M059J (cell line): ENCODE results near the gene SMIM36. TPM values are rescaled to one million over a fixed set of nuclear protein-coding genes. Genes with fewer than 3 reads are reported as not detected.
"Not testable (repeated sequence)": the region's sequence is repeated elsewhere in the genome, so short reads cannot be mapped to it uniquely, and the experiment has no call there.

Experiments
- DNase-seq: peaks from one replicate; pipeline ENCODE4 v3.0.0-alpha.2; 2012; ENCODE audit warnings: low read depth
- total RNA-seq: library from RNA; depleted of rRNA; stranded (reverse); fragments of >200 nt; shearing (Covaris generic); gene quantifications from 2 replicates; pipeline ENCODE4 v1.2.3, GENCODE V29; 2014

Gene SMIM36
- total RNA-seq, 1 experiment from 2014 or later = not detected

DNA sequence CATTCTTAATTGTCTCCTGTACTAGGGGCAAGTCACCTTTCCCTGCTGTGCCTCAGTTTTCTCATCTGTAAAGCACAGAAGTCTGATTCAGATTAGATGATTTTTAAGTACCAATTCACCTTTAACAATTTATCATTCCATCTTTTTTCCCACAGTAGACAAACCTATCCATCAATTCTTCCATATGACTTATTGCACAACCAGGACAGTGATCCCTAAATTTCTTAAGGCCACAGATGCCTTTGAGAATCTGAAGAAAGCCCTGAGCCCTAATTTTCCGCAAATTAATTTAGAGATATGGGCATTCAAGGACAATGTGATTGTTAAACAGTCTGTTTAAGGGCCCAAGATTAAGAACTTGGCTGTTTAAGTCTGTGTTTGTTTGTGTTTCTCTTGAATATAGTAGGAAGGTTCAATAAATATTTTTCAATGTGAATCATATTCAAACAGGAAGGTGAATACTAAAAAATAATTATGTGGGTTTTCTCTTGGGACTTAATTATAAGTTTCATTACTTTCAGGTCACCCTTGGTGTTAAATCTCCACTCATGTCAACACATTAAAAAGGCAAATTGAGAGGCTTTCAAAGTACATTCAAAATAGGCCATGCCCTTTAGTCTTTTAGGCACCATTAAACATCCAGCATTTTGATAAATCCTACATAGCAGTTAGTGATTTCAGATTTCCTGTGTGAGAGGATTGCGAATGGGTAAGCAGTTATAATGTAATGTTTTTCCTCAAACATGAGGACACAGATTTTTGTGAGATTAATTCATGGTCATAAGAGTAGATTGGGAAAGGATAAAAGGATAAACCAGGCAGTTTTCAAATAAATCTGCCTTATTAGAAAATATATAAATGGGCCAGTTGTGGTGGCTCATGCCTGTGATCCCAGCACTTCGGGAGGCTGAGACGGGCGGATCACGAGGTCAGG, 54.7 kb downstream of the SMIM36 start:
- DNase-seq = no peak

DNA sequence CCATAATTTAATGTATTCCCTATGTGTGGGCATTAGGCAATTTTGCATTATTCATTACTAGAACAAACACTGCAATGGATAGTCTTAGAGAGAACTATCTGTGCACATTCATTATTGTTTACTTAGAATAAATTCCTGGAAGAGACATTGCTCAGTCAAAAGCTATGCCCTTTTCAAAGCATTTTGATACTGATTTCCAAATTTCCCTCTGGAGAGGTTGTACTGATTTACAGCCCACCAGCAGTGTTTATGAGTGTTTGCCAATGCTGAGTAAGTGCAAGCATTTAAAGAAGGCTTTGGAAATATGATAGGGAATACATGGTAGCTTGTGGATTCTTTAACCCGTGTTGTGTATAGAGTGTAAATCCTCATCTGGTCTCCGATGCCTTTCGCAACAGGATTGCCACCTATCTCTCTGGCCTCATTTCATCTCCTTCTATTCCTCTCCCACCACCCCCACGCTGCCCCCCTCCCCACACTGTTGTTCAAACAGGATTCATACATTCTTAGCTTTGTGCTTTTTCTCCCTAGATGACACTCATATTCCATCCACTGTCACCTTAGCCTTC, 56.3 kb downstream of the SMIM36 start:
- peak; percentile 83 for DNase-seq

DNA sequence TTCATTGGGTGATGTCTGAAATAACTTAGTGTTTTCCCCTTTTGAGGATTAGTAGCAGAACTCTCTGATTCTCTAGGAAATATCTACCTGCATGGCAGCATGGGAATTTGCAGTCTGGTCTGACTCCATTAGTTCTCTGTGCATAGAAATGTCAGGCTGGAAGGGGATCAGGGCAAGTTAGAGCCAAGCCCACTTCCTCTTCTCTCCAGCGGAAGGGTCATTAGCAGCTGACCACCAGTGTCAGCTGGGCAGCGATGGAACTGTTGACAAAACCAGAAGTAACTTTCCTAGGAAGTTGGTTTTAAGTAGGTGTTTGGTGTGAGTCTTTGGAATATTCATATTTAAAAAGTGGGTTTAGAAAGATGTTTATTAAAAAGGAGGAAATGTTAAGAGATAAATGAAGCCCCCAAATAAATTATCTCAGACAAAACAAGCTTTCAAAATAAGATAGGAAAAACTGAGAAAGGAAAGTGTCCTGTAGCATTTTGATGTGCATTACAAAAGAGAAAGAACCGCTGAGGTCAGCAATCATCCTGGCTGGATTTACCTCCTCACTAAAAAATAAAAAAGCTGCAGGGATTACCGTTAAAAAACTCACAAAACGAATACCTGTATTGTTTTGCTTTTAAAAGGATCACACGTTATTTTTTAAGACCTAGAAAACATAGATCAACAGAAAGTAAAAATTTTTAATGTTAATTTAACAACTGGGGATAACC, 57.3 kb downstream of the SMIM36 start:
- DNase-seq = no peak

DNA sequence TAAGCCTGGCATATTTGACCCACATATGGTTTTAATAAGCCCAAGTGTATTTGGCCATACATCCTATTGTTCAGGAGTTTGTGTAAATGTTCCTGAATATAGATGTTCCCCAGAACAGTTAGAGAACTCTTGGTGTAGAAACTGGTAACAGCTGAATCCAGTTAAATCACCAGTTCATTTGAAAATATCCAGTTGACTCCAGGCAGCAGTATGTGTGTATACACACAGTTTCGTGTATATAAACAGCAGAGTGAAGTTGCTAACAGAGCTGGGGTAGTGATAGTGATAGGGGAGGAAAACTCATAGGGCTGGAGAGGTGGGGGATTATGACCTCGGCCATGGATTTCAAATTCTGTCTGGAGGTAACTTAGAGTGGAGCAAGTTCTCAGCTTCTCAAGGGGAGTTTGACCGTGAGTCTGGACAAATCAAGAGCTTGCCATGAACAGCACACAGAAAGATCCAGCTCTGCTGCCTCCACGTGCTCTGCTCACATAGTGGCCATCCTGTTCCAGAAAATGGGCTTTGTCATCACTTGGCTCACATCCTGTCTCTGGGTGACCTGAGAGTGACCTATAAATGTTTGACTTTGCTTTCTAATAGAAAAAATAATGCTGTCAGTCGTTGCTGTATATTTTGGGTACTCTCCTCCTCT, 59.0 kb downstream of the SMIM36 start:
- peak; percentile 86 for DNase-seq

DNA sequence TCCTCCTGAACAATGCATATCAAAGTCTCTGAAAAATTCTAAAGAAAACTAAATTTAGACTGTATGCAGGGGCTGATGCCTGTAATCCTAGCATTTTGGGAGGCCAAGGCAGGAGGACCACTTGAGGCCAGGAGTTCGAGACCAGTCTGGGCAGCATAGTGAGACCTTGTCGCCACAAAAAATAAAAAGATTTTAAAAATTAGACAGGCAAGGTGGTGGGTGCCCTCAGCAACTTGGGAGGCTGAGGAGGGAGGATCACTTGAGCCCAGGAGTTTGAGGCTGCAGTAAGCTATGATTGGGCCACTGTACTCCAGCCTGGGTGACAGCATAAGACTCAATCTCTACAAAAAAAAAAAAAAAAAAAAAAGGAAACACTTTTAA, 59.5 kb downstream of the SMIM36 start:
- no peak for DNase-seq

DNA sequence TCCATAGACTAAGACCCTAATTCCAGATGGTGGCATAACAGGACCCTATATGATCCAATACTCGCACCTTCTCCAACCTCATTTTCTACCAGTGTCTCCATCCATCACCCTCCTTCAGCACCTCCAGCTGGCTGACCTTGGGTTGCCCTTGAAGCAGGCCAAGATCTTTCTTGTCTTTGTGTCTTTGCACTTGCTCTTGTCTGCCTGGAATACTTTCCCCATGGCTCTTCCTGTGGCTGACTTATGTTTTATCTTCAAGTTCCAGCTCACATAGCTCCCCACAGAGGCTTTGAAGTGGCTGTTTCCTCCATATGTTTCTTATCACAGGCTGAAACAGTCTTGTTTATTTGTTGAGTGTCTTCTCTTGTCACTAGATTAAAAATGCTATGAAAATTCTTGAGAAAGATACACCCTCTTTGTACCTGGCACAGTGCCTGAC, 60.0 kb downstream of the SMIM36 start:
- DNase-seq = peak; percentile 43

DNA sequence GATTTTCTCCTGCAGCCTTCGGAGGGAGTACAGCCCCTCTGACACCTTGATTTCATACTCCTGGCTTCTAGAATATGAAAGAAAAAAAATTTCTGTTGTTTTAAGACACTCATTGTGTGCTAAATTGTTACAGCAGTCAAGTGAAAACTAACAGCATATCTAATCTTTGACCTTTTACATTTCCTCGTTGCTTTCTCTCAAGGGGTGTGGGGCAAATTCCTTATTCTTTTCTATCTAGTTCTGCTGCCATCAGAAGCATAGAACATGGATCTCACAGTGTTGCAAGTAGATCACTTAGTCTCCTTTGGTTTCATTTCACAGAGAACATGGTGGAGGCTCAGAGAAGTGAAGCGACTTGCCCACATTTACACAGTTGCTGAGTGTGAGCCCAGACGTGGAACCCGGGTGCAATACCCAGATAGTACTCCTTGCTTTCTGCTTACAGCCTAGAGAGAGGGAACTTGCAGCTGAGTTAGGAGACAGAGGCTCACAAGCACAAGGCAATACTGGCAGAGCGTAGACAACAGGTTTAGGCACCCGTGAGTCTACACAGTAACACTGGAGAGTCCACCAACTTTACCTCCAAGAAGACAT, 60.9 kb downstream of the SMIM36 start:
- DNase-seq = no peak

DNA sequence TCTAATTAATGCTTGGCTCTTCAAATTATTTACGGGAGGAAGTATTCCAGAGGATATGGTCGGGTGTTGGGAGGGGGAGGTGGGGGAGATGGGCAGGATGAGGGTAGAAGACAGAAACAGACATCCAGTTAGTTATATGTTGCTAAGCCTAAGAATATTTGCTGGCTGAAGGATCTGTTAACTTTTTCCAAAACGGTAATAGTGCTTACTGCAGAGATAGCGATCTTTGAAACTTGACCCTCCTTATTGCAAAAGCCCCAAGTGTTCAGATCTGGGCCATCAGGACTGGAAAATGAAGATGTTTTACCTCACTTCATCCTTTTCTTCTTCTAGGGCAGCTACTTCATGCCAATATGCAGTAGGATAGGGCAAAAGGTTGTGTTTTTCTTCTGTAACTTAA, 62.6 kb downstream of the SMIM36 start:
- DNase-seq = peak; percentile 80

DNA sequence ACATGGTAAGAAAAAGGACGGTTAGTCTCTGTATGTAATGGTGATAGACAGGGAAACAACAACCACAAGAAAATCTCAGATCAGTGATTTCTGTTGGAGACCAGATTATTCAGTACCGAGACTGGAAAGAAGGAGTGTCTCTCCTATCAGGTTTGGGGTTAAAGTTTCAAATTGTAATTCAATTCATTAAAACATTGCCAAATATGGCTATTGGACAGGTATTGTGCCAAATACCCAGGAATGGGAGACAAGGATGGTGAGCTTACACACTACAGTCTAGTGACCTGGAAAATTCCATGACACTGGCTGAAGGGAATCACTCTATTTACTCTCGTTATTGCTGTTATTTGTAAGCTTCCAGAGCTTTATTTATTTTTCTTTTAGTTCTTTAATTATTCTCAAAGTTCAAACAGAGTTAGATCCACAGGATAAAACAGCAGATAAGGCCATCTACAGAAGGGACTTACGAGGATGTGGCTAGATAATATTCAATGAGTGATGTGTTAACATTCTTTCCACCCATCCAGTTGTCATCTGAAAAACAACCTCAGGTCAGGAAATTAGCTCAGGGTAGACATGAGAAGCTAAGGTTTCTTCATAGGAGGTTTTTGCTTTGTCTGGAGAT, 64.6 kb downstream of the SMIM36 start:
- DNase-seq = peak; percentile 79

DNA sequence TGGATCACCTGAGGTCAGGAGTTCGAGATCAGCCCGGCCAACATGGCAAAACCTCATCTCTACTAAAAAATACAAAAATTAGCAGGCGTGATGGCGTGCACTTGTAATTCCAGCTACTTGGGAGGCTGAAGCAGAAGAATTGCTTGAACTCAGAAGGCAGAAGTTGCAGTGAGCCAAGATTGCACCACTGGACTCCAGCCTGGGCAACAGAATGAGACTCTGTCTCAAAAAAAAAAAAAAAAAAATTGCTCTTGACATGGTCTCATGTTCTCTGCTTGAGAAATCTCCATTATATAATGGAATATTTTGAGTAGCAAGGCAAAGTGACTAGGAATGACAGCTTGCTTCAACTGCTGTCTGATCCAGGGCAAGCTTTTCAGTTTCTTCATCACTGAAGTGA, 65.2 kb downstream of the SMIM36 start:
- not testable (repeated sequence) for DNase-seq

DNA sequence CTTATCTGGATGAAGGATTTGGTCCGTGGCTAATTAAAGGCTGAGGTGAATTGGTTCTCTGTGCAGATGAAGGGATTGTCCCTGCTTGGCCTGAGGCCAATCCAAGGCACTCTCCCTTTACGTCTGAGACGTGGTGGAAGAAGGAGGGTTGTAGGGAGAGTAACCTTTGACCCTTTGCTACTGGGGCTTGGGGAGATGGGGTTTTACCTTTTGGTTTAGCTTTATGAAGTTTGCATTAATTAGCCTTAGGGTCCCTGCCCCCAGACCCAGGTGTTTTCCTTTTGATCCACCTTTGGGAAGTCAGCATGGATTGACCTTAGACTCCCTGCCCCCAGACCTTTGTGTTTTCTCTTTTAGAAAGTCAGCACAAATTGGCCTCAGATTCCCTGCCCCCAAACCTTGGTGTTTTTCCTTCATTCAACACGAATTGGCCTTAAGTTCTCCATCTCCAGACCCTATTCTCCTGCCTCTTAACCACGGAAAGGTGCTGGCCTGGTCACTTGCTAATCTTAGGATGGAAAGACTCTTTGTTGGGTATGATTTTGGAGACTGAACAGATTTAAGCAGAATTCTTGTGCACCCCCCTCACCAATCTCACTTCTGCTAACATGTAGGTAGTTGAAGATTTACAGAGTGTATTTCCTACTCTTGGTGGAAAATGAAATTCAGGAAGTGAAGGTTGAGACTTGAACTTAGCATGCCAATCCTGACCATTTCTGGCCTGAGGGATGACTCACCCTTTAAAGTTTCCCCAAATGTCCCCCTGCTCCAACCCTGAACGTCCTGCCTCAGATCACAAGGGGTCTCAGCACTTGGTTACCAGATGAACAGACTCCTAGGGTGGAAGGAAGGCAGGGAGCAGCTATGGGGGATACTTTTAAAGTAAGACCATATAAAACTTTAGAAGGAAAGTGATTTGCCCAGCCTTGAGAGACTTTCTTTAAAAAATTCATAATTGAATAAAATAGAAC, 66.5 kb downstream of the SMIM36 start:
- peak; percentile 65 for DNase-seq

DNA sequence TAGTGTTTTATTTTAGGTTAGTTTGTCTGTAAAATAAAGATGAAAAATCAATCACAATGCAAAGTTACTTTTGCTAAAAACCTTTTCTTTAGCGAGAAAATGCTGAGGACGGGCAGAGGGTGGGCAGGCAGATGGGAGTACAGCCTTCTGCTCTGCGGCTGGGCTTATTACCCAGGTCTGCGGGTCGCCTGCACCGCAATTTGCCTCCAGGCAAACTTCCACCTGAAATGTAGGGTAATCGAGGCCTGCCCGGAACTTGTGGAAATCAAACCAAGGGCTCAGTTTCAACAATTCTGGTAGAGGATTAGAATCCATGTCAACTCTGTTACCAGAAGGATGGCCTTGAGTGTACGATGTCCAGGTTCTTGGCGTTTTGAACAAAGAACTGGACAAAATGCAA, 67.3 kb downstream of the SMIM36 start:
- DNase-seq = no peak

DNA sequence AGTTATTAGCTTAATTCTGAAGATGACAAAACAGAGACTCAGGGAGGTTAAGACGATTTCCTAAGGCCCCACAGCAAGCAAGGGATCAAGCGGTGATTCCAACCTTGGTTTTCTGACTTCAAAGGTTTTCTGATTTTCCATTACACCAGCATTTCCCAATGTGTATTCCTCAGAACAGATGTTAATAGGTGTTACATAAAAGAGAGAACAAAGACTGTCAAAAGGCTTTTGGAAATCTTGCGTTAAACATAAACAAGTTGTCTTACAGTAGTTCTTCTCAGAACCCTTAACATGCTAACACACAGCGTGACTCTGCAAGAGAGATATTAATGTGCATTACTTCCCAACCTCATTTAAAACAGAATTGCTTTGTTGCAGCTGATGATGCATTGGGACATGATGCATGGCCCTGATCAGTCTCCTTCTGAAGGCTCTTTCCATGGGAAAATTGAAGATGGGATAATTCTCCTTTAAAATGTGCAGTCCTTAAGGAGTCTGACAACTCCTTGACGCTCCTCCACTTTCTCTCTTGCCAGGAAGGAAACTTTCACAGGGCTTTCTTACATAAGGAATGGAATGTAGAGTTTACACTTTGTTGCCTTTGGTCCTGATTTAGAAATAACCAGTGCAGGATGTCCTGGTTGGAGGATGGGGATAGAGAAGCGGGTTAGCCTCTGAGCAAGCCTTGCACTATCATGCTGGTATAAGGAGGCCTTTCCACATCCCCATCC, 68.1 kb downstream of the SMIM36 start:
- DNase-seq = no peak

DNA sequence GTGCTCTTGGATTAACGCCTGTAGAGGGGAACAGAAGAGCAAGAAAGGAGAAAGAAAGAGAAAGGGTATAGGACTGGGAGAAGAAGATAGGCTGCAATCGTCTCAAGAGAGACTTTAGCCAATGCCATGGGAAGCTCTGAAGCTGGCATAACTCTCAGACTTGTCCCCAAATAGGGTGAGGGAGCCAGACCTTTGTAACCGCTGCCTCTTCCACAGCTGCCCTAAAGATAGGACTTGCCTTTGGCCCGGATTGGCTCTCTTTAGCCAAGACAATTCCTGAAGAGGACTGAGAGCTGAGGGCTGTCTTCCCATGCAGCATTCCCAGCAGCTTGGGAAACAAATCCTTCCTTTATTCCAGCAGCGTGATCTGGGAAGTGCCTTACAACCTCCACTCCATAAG, 68.8 kb downstream of the SMIM36 start:
- no peak for DNase-seq

DNA sequence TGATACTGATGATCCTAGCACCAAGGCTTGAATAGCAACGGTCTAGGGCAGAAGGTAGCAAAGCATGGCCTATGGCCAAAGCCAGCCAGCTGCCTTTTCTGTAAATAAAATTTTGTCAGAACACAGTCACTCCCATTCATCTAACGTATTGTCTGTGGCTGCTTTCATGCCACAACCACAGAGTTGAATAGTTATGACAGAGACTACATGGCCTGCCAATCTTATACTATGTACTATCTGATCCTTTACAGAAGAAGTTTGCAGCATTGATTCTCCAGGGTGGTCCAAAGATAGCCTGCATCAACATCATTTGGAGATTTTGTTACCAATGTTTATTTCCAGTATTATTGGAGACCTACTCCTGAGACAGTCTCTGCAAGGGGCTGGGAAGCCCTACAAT, 69.7 kb downstream of the SMIM36 start:
- DNase-seq = no peak

DNA sequence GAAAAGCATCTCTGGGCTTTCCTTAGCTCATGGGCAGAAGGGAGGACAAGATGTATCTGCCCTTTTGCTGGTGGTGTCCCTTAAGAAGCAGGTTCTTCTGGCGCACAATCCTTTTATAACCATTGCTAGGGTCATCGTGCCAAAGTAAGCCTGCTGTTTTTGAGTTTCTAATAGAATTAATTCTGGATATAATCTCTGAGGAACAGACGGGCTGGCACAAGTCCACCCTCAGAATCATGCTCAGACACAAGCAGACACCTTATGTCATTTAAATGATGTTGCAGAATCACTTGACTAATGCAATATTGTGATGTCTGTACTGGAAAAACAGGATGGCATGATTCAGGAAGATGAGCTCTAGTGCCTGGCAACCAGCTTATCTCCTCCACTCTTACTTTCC, 70.9 kb downstream of the SMIM36 start:
- no peak for DNase-seq

DNA sequence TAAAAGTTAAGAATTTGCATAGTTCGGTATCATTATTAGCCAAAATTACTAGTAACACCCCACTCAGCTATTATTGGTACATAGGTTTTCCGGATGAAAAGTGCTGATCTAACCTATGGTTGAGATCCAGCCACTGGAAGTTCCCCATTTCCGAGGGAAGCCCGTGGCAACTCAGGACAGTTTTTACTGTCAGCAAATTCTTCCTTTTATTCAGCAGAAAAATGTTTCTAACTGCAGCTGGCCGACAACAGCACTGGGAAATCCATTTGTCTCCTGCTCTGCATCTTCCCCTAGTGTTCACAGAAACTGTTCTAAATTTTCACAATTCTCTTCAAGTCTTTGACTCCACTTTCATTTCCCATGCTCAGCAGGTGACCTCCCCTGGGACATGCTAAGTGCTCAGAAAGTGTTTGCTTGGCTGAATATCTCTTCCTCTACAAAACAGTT, 74.1 kb downstream of the SMIM36 start:
- DNase-seq = no peak

DNA sequence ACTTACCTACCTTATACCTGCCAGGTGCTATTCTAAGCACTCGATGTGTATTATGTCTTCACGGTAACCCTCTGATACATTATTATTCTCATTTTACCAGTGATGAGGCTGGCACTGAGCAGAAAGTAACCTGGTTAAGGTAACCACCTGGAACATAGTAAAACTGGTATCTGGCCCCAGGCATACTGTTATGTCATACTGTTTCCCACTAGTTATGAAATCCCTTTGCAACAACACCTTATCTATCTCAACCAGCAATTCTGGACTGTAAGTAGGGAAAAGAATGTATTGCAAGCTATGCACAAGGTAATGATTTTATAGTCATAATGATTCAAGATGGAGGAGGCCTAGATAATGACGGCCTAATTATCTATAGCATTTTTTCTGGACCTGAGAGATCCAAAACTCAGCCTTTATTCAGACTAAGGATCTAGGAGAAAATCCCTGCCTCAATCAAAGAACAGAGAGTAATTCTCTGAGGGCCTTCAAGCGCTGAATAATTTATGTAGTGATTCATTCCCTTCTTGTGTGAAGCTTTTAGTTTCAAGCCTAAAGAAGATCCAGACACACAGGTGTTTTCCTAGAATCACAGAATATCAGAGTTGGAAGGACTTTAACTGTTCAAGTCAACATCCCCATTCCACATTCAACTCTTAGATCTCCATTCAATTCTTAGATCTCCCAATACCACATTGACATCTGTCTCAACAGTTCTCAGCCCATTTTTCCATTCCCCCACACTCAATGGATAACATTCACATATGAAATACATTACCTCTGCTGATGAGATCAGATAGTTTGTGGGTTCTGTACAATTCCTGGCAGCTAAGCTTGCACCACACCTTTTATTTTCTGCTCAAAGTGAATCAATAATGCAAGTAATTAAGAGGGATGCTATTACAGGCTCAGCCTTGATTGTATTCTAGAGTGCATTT, 74.8 kb downstream of the SMIM36 start:
- DNase-seq = no peak
